Breast epithelium (tissue), 3 donors: Measurements from ENCODE around the gene DTNA.

Source experiments
- CTCF ChIP-seq, 3 donors: fragments of 450-650 bp; IDR thresholded peaks; one replicate each; pipeline ENCODE4 v1.5.1; 2016 to 2017; ENCODE audit warnings: antibody characterized with exemption in 3 of 3, mild to moderate bottlenecking in 3 of 3, moderate library complexity in 3 of 3
- POLR2A ChIP-seq: fragments of 450-650 bp; IDR thresholded peaks from one replicate; pipeline ENCODE4 v1.6.1; 2016; ENCODE audit warnings: antibody characterized with exemption, mild to moderate bottlenecking, moderate library complexity
- POLR2AphosphoS5 ChIP-seq, 3 donors: sonication (generic); formaldehyde crosslinking; IDR thresholded peaks; one replicate each; pipeline ENCODE4 v1.6.1; 2017; ENCODE audit warnings: antibody characterized with exemption in 3 of 3

GRCh38 chr18:34834897-34835296 is 124.8 kb downstream of the DTNA start:
- no peak for TF ChIP-seq CTCF (IDR thresholded peaks at IDR 0.05)
- no peak for TF ChIP-seq POLR2AphosphoS5 (IDR thresholded peaks at IDR 0.05)
- no peak for TF ChIP-seq POLR2A
